Liver (tissue), 3 donors: ENCODE data around the gene ACOT7.

Experiments used
- CTCF ChIP-seq: fragments of 150-350 bp; IDR thresholded peaks from 2 replicates; pipeline ENCODE4 v1.5.1; 2017; ENCODE audit warnings: improper control_type of control experiment, low read depth, low read length; ENCODE audit not compliant: missing input control
- EGR1 ChIP-seq, 2 donors: IDR thresholded peaks; 2 replicates each; pipeline ENCODE4 v1.6.1; 2016 to 2018; ENCODE audit warnings: antibody characterized with exemption in 2 of 2, low read depth in 2 of 2
- GABPA ChIP-seq, 2 donors: IDR thresholded peaks in 1 of 2; conservative IDR thresholded peaks in 1 of 2; 2 replicates each; pipeline ENCODE4 v1.6.1; 2016; ENCODE audit warnings: antibody characterized with exemption in 2 of 2, mild to moderate bottlenecking in 1 of 2, moderate library complexity in 1 of 2
- MAX ChIP-seq: IDR thresholded peaks from 2 replicates; pipeline ENCODE4 v1.6.1; 2016; ENCODE audit warnings: antibody characterized with exemption
- RAD21 ChIP-seq, 2 donors: IDR thresholded peaks; 2 replicates each; pipeline ENCODE4 v1.6.1; 2016; ENCODE audit warnings: antibody characterized with exemption in 2 of 2, mild to moderate bottlenecking in 2 of 2
- SP1 ChIP-seq: IDR thresholded peaks from 2 replicates; pipeline ENCODE4 v1.6.1; 2018; ENCODE audit warnings: antibody characterized with exemption, mild to moderate bottlenecking
- donor health status: healthy.
- donor health status: healthy.

- TF ChIP-seq SP1 = no peak
- TF ChIP-seq RAD21 (IDR thresholded peaks at IDR 0.05) = no peak
- TF ChIP-seq MAX = no peak
- no peak for TF ChIP-seq CTCF
- no peak for TF ChIP-seq EGR1 (IDR thresholded peaks at IDR 0.05; ENCODE audit: low read depth in 2 of 2)
- TF ChIP-seq GABPA (IDR thresholded peaks at IDR 0.05 in 1 of 2, conservative IDR thresholded peaks at IDR 0.05 in 1 of 2) = no peak
These were observed 173.3 kb downstream of the ACOT7 start for GRCh38 chr1:6220236-6220635.
